ENCODE data around the gene PBX3. TPM values are rescaled to one million over a fixed set of nuclear protein-coding genes. Genes with fewer than 3 reads are reported as not detected.

The PBX3 gene
- total and polyA plus RNA-seq, 9 of the 15 experiments (the other 6 are each of a cell fraction or from before 2014, with no cell fraction given) = 0.14 to 5.8 (median 0.92) TPM

DNA sequence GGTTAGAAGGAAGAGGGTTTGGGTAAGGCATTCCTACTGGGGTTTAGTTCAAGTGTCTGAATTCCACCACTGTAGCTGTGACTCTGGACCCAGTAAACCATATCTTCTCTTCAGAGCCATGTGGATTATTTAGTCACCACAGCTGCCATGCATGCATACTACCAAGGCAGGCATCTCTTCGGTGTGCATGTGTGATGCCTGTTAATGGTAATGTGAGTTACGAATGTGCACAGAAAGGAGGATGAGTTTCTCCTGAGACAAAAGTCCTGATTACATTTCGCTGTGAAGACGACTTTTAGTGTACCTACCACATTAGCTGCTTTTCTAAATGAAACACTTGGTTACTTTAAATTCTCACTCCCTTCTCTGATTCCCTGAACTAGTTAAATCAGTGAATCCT lies 9.3 kb downstream of the PBX3 start:
- ATAC-seq = no peak
- WGBS (ENCODE audit: insufficient coverage, low coverage, missing lambda C conversion rate) = 0% methylated on average over 4 of the region's 4 CpGs
- Histone ChIP-seq H3K4me2 (ENCODE audit: insufficient read depth, low read length) (no peak overlapping the region), H3K9ac (ENCODE audit: insufficient read depth in 1 of 2, low read depth in 2 of 2, low read length in 2 of 2) (no peak overlapping the region), H3K79me2 (ENCODE audit: control insufficient read depth, insufficient read depth, low read length) (no peaks in the 10 kb centered on the region), H3K9me3 (replicated peaks; ENCODE audit: control insufficient read depth, insufficient read depth, low read depth, low read length) (no peaks in the 10 kb centered on the region), H3K9me1 (ENCODE audit: control insufficient read depth, insufficient read depth, low read length) (no peaks in the 10 kb centered on the region), H3K27ac (ENCODE audit: extremely low read depth, low read depth, low read length) (no peak overlapping the region), H2AFZ (ENCODE audit: low read depth, low read length) (no peak overlapping the region), H3K27me3 (ENCODE audit: control insufficient read depth in 2 of 2, insufficient read depth in 2 of 2, low read length in 2 of 2) (peaks cover 4 to 8% of the 10 kb centered on the region in 2 experiments; a peak in 3 of 5 replicates), H4K20me1 (replicated peaks; ENCODE audit: control insufficient read depth, insufficient read depth, low read length) (peaks cover 4% of the 10 kb centered on the region; the same call in 1 of the 2 replicates), H3K4me3 (no peak overlapping the region), H3K4me1 (replicated peaks in 1 of 2; ENCODE audit: control insufficient read depth in 2 of 2, insufficient read depth in 2 of 2, low read length in 2 of 2) (no peaks in the 10 kb centered on the region), H3K36me3 (ENCODE audit: control insufficient read depth, insufficient read depth, low read length) (no peaks in the 10 kb centered on the region)
- POLR2A ChIA-PET = no interaction called here
- no peak for DNase-seq (ENCODE audit: extremely low read depth in 1 of 4, low spot score in 3 of 4)
- FAIRE-seq = no peak
- CTCF ChIA-PET (ENCODE audit: low intra/inter-chr PET ratio) = no interaction called here
- no peak for TF ChIP-seq NFXL1 (CRISPR knock-in tag; IDR thresholded peaks at IDR 0.05)
- no peak for TF ChIP-seq ZNF830 (CRISPR knock-in tag; IDR thresholded peaks at IDR 0.05)
- TF ChIP-seq TRIM24 (IDR thresholded peaks at IDR 0.05) = no peak
- TF ChIP-seq, protein P1, sequence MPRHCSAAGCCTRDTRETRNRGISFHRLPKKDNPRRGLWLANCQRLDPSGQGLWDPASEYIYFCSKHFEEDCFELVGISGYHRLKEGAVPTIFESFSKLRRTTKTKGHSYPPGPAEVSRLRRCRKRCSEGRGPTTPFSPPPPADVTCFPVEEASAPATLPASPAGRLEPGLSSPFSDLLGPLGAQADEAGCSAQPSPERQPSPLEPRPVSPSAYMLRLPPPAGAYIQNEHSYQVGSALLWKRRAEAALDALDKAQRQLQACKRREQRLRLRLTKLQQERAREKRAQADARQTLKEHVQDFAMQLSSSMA (CRISPR knock-in tag; IDR thresholded peaks at IDR 0.05) = no peak
- TF ChIP-seq CGGBP1 (CRISPR knock-in tag; IDR thresholded peaks at IDR 0.05) = no peak
- no peak for TF ChIP-seq KLF13 (tag; IDR thresholded peaks at IDR 0.05; ENCODE audit: borderline replicate concordance, low read depth)
- TF ChIP-seq ZNF445 (CRISPR knock-in tag; IDR thresholded peaks at IDR 0.05; ENCODE audit: low read depth) = no peak
- TF ChIP-seq ZNF707 (CRISPR knock-in tag; conservative IDR thresholded peaks at IDR 0.05) = no peak
- no peak for TF ChIP-seq ZNF212 (CRISPR knock-in tag; IDR thresholded peaks at IDR 0.05)
- no peak for TF ChIP-seq YBX1 (IDR thresholded peaks at IDR 0.05)
- no peak for TF ChIP-seq TARDBP (IDR thresholded peaks at IDR 0.05)
- TF ChIP-seq CEBPG (CRISPR knock-in tag; IDR thresholded peaks at IDR 0.05) = no peak
- no peak for TF ChIP-seq CEBPG (tag; conservative IDR thresholded peaks at IDR 0.05 in 1 of 2, IDR thresholded peaks at IDR 0.05 in 1 of 2)
- no peak for TF ChIP-seq NELFE (IDR thresholded peaks at IDR 0.05; ENCODE audit: insufficient read depth, insufficient read length)
- TF ChIP-seq, protein P2, sequence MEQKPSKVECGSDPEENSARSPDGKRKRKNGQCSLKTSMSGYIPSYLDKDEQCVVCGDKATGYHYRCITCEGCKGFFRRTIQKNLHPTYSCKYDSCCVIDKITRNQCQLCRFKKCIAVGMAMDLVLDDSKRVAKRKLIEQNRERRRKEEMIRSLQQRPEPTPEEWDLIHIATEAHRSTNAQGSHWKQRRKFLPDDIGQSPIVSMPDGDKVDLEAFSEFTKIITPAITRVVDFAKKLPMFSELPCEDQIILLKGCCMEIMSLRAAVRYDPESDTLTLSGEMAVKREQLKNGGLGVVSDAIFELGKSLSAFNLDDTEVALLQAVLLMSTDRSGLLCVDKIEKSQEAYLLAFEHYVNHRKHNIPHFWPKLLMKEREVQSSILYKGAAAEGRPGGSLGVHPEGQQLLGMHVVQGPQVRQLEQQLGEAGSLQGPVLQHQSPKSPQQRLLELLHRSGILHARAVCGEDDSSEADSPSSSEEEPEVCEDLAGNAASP (IDR thresholded peaks at IDR 0.05) = no peak
- TF ChIP-seq ZBTB8A (IDR thresholded peaks at IDR 0.05; ENCODE audit: partially characterized antibody) = no peak
- intact Hi-C loops (cut with micrococcal nuclease) = loop anchor here (10.0 kb wide), 1 partner anchor 68 kb away; no protein-coding TSS in a partner anchor
- no TSS peak for BruUV-seq (replicated peaks)
- in situ Hi-C loops (cut with MboI) = no loop called here
